Mammary epithelial cell (primary cell): ENCODE measurements around the gene FAF2.

Source experiments
- EZH2 ChIP-seq: IDR thresholded peaks from 2 replicates; pipeline ENCODE4 v1.6.1; 2012; ENCODE audit warnings: low read length, inconsistent platforms, borderline replicate concordance
- TF ChIP-seq, protein P1 (sequence below), 2 donors: IDR thresholded peaks in 1 of 2; conservative IDR thresholded peaks in 1 of 2; 2 replicates each; pipeline ENCODE4 v1.5.1; 2011 to 2012; ENCODE audit warnings: inconsistent platforms in 2 of 2, low read length in 2 of 2, mild to moderate bottlenecking in 2 of 2, control low read depth in 1 of 2, low read depth in 1 of 2; ENCODE audit not compliant: insufficient read depth in 1 of 2; ENCODE audit errors: extremely low read depth in 1 of 2

DNA sequence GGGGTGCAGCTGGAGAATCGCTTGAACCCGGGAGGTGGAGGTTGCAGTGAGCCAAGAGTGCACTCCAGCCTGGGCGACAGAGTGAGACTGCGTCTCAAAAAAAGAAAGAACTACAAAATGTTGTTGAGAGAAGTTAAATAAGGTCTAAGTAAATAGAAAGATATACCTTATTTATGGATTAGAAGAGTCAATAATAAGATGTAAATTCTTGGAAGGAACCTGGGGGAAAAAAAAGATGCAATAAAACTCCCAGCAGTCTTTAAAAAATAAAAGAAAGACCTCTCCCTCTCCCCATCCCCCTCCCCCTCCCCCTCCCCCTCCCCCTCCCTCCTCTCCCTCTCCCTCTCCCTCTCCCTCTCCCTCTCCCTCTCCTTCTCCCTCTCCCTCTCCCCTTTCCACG lies 15.5 kb upstream of the FAF2 start:
- TF ChIP-seq, protein P1, sequence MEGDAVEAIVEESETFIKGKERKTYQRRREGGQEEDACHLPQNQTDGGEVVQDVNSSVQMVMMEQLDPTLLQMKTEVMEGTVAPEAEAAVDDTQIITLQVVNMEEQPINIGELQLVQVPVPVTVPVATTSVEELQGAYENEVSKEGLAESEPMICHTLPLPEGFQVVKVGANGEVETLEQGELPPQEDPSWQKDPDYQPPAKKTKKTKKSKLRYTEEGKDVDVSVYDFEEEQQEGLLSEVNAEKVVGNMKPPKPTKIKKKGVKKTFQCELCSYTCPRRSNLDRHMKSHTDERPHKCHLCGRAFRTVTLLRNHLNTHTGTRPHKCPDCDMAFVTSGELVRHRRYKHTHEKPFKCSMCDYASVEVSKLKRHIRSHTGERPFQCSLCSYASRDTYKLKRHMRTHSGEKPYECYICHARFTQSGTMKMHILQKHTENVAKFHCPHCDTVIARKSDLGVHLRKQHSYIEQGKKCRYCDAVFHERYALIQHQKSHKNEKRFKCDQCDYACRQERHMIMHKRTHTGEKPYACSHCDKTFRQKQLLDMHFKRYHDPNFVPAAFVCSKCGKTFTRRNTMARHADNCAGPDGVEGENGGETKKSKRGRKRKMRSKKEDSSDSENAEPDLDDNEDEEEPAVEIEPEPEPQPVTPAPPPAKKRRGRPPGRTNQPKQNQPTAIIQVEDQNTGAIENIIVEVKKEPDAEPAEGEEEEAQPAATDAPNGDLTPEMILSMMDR (conservative IDR thresholded peaks at IDR 0.05 in 1 of 2, IDR thresholded peaks at IDR 0.05 in 1 of 2; ENCODE audit: extremely low read depth in 1 of 2, insufficient read depth in 1 of 2, low read depth in 1 of 2, low read length in 2 of 2), result no peak
- no peak for TF ChIP-seq EZH2
